OCI-LY1 (cell line): Measurements from ENCODE around the gene SERTAD3.

Experiments used
- CTCF ChIP-seq: fragments of 200-600 bp; sonication (generic), shearing (Covaris generic); IDR thresholded peaks from 2 replicates; pipeline ENCODE4 v1.5.1; 2017; ENCODE audit warnings: mild to moderate bottlenecking, antibody characterized with exemption, low read length, moderate library complexity, mixed read lengths
- EZH2 ChIP-seq: fragments of 200-600 bp; sonication (generic), shearing (Covaris generic); IDR thresholded peaks from 2 replicates; pipeline ENCODE4 v1.8.0; 2017; ENCODE audit warnings: borderline replicate concordance, mixed run types, mild to moderate bottlenecking, antibody characterized with exemption, low read length, moderate library complexity, mixed read lengths

GRCh38 chr19:40393894-40394815 lies 50.0 kb downstream of the SERTAD3 start:
- TF ChIP-seq CTCF, result no peak
- TF ChIP-seq EZH2, result no peak
